Peyer's patch (tissue), 4 donors: Measurements from ENCODE around the gene NACC2. TPM values are rescaled to one million over a fixed set of nuclear protein-coding genes. Genes with fewer than 3 reads are reported as not detected.

Source experiments
- DNase-seq, 3 donors: peaks; one replicate each; pipeline ENCODE4 v3.0.0-alpha.2; 2017 to 2019
- H3K27ac ChIP-seq, 4 donors: fragments of 200-600 bp; sonication (generic); one replicate each; pipeline ENCODE4 v1.5.1; 2016 to 2019
- H3K27me3 ChIP-seq, 2 donors: fragments of 200-600 bp; sonication (generic); one replicate each; pipeline ENCODE4 v1.5.1; 2019
- H3K36me3 ChIP-seq, 3 donors: fragments of 200-600 bp; sonication (generic); one replicate each; pipeline ENCODE4 v1.5.1; 2016 to 2019
- H3K4me1 ChIP-seq, 4 donors: fragments of 200-600 bp; sonication (generic); one replicate each; pipeline ENCODE4 v1.5.1; 2016 to 2019
- H3K4me3 ChIP-seq, 4 donors: fragments of 200-600 bp; sonication (generic); 1 replicate in 3 of 4; 2 replicates in 1 of 4; pipeline ENCODE4 v1.5.1; 2016 to 2019; ENCODE audit warnings: mild to moderate bottlenecking in 1 of 4
- H3K9me3 ChIP-seq, 4 donors: fragments of 200-600 bp; sonication (generic); one replicate each; pipeline ENCODE4 v1.5.1; 2016 to 2019; ENCODE audit warnings: mild to moderate bottlenecking in 1 of 4
- CTCF ChIP-seq, 6 experiments: fragments of 450-650 bp in 4 of 6; fragments of 200-600 bp in 2 of 6; sonication (generic) in 1 of 6; IDR thresholded peaks; one replicate each; pipeline ENCODE4 v1.5.1; 2017 to 2019; ENCODE audit warnings: antibody characterized with exemption in 6 of 6, mild to moderate bottlenecking in 3 of 6, moderate library complexity in 1 of 6
- POLR2A ChIP-seq, 2 donors: fragments of 450-650 bp; IDR thresholded peaks; one replicate each; pipeline ENCODE4 v1.5.1; 2017; ENCODE audit warnings: antibody characterized with exemption in 2 of 2, mild to moderate bottlenecking in 2 of 2, moderate library complexity in 2 of 2
- total RNA-seq, 4 donors: library from RNA; depleted of rRNA; stranded (reverse); fragments of >200 nt; gene quantifications; one replicate each; pipeline ENCODE4 v1.1.0, GENCODE V29; 2016

NACC2 gene
- total RNA-seq, 4 donors from 2014 or later: 8.3 to 24.3 (median 23.1) TPM

GRCh38 chr9:136024286-136024685 lies 70.8 kb downstream of the NACC2 start:
- H3K27me3 ChIP-seq: no peaks in the 10 kb centered on the region
- DNase-seq: no peak
- TF ChIP-seq CTCF (IDR thresholded peaks at IDR 0.05): no peak
- no peak for TF ChIP-seq POLR2A (IDR thresholded peaks at IDR 0.05)
- H3K4me3 ChIP-seq: no peak overlapping the region
- peaks cover 0 to 14% (median 0%) of the 10 kb centered on the region in 3 donors for H3K36me3 ChIP-seq
- no peak overlapping the region for H3K27ac ChIP-seq
- H3K9me3 ChIP-seq: peaks cover 0 to 5% (median 0%) of the 10 kb centered on the region in 4 donors
- no peaks in the 10 kb centered on the region for H3K4me1 ChIP-seq

- peak in 2 of 3 donors; percentile 45 to 52 for DNase-seq
- no peaks in the 10 kb centered on the region for H3K9me3 ChIP-seq
- H3K27me3 ChIP-seq: no peaks in the 10 kb centered on the region
- H3K36me3 ChIP-seq: peaks cover 0 to 8% (median 0%) of the 10 kb centered on the region in 3 donors
- H3K27ac ChIP-seq: no peak overlapping the region
- H3K4me1 ChIP-seq: no peaks in the 10 kb centered on the region
- TF ChIP-seq CTCF (IDR thresholded peaks at IDR 0.05) (no peak), POLR2A (IDR thresholded peaks at IDR 0.05) (no peak)
- H3K4me3 ChIP-seq: no peak overlapping the region
Measured at GRCh38 chr9:136023410-136024225, 71.5 kb downstream of the NACC2 start.

- TF ChIP-seq CTCF (IDR thresholded peaks at IDR 0.05): no peak
- no peak for TF ChIP-seq POLR2A (IDR thresholded peaks at IDR 0.05)
- H3K4me3 ChIP-seq: no peak overlapping the region
- no peaks in the 10 kb centered on the region for H3K27me3 ChIP-seq
- peaks cover 0 to 5% (median 0%) of the 10 kb centered on the region in 3 donors for H3K36me3 ChIP-seq
- DNase-seq: no peak
- no peaks in the 10 kb centered on the region for H3K4me1 ChIP-seq
- no peaks in the 10 kb centered on the region for H3K9me3 ChIP-seq
- H3K27ac ChIP-seq: no peak overlapping the region
Measured at GRCh38 chr9:136022731-136023409, 72.2 kb downstream of the NACC2 start.

GRCh38 chr9:136021872-136022681 lies 73.0 kb downstream of the NACC2 start:
- H3K4me1 ChIP-seq: no peaks in the 10 kb centered on the region

More at GRCh38 chr9:136021872-136022681, 73.0 kb downstream of the NACC2 start:
- H3K9me3 ChIP-seq: no peaks in the 10 kb centered on the region
- TF ChIP-seq POLR2A (IDR thresholded peaks at IDR 0.05): no peak
- no peak for TF ChIP-seq CTCF (IDR thresholded peaks at IDR 0.05)
- H3K36me3 ChIP-seq: peaks cover 0 to 5% (median 0%) of the 10 kb centered on the region in 3 donors
- H3K27ac ChIP-seq: no peak overlapping the region
- H3K27me3 ChIP-seq: no peaks in the 10 kb centered on the region
- no peak for DNase-seq
- no peak overlapping the region for H3K4me3 ChIP-seq
